ENCODE results near the gene PHF2. TPM values are rescaled to one million over a fixed set of nuclear protein-coding genes. Genes with fewer than 3 reads are reported as not detected.

The PHF2 gene
- total and polyA plus RNA-seq, 2 of the 8 experiments (the other 6 are each of a cell fraction or from before 2014, with no cell fraction given): 3.4 to 9.4 TPM

- TF ChIP-seq CTCF (IDR thresholded peaks at IDR 0.05; ENCODE audit: control extremely low read depth in 1 of 3, insufficient read depth in 1 of 3, low read depth in 1 of 3, low read length in 3 of 3) (no peak), ATF3 (IDR thresholded peaks at IDR 0.05; ENCODE audit: insufficient read depth, low read depth, low read length) (no peak), GABPA (IDR thresholded peaks at IDR 0.05; ENCODE audit: borderline replicate concordance, insufficient read depth, low read length) (no peak), CBX8 (IDR thresholded peaks at IDR 0.05; ENCODE audit: borderline replicate concordance, low read depth, low read length) (no peak), RBBP5 (IDR thresholded peaks at IDR 0.05; ENCODE audit: borderline replicate concordance, low read depth, low read length) (no peak), HDAC2 (IDR thresholded peaks at IDR 0.05; ENCODE audit: borderline replicate concordance in 1 of 2, low read depth in 2 of 2, low read length in 2 of 2) (no peak), SRF (IDR thresholded peaks at IDR 0.05; ENCODE audit: low read depth, low read length) (no peak), ZNF274 (IDR thresholded peaks at IDR 0.05; ENCODE audit: borderline replicate concordance, extremely low read depth, low read length) (no peak)
These were observed 145.1 kb downstream of the PHF2 start (continued) for GRCh38 chr9:93721417-93721965.

All from H1 (cell line).